ENCODE measurements around the gene MARK3.

GRCh38 chr14:103552011-103552845 lies 167.0 kb downstream of the MARK3 start:
- TF ChIP-seq CTCF (IDR thresholded peaks at IDR 0.05) = no peak
- TF ChIP-seq ZFX (IDR thresholded peaks at IDR 0.05; ENCODE audit: borderline replicate concordance) = no peak

Measured in 22Rv1 (cell line).